GM21447 (cell line): ENCODE measurements around the gene PIMREG.
A peak's percentile ranks its signal among the peaks of the same experiment; 100 is the strongest.

Experiments
- ATAC-seq: cut with Tn5 transposase; IDR thresholded peaks from one replicate; pipeline ENCODE4 v1.9.1; 2021; ENCODE audit not compliant: unreplicated experiment

The PIMREG gene

GRCh38 chr17:6443692-6444570, at the start of gene PIMREG:
Gene PIMREG, plus strand, starts transcription at chr17:6444455. Its CDS starts 656 bp downstream, at chr17:6445111.
- peak; percentile 88 for ATAC-seq

GRCh38 chr17:6398955-6399354, 45.3 kb upstream of the PIMREG start:
- no peak for ATAC-seq

GRCh38 chr17:6402258-6402657, 42.0 kb upstream of the PIMREG start:
- no peak for ATAC-seq

GRCh38 chr17:6408276-6408675, 36.0 kb upstream of the PIMREG start:
- ATAC-seq = no peak

GRCh38 chr17:6408735-6409134, 35.5 kb upstream of the PIMREG start:
- ATAC-seq = no peak

- ATAC-seq = no peak
Observed at GRCh38 chr17:6413065-6413464, 31.2 kb upstream of the PIMREG start.

- ATAC-seq = no peak
Observed at GRCh38 chr17:6415616-6416015, 28.6 kb upstream of the PIMREG start.

- ATAC-seq = no peak
Observed at GRCh38 chr17:6420173-6420641, 24.0 kb upstream of the PIMREG start.

- no peak for ATAC-seq
Observed at GRCh38 chr17:6421700-6422604, 22.3 kb upstream of the PIMREG start.

- ATAC-seq = no peak
Observed at GRCh38 chr17:6422654-6423241, 21.5 kb upstream of the PIMREG start.

- no peak for ATAC-seq
Observed at GRCh38 chr17:6423931-6424330, 20.3 kb upstream of the PIMREG start.

GRCh38 chr17:6425407-6425806, 18.8 kb upstream of the PIMREG start:
- no peak for ATAC-seq

- ATAC-seq = no peak
Observed at GRCh38 chr17:6426356-6427101, 17.7 kb upstream of the PIMREG start.

GRCh38 chr17:6427279-6427781, 16.9 kb upstream of the PIMREG start:
- no peak for ATAC-seq

GRCh38 chr17:6428207-6428965, 15.9 kb upstream of the PIMREG start:
- no peak for ATAC-seq

- ATAC-seq = no peak
Observed at GRCh38 chr17:6429266-6429665, 15.0 kb upstream of the PIMREG start.

GRCh38 chr17:6430769-6431168, 13.5 kb upstream of the PIMREG start:
- ATAC-seq = no peak

- ATAC-seq = no peak
Observed at GRCh38 chr17:6435051-6435450, 9.2 kb upstream of the PIMREG start, which contains the start of gene AIPL1. Gene AIPL1, minus strand, starts transcription at chr17:6435121. Its CDS starts 17 bp downstream, at chr17:6435104.

- ATAC-seq = no peak
Observed at GRCh38 chr17:6435968-6436367, 8.3 kb upstream of the PIMREG start.

GRCh38 chr17:6437466-6437865, 6.8 kb upstream of the PIMREG start:
- no peak for ATAC-seq
